WERI-Rb-1 (cell line): Measurements from ENCODE around the gene CCDC88B.

ENCODE experiments used
- DNase-seq: peaks from one replicate; pipeline ENCODE4 v3.0.0-alpha.2; 2020
- H3K27ac ChIP-seq: fragments of 250-450 bp; sonication (Bioruptor Pico); 2 replicates; pipeline ENCODE4 v1.5.1; 2020; ENCODE audit warnings: mild to moderate bottlenecking, moderate library complexity
- H3K27me3 ChIP-seq: fragments of 250-450 bp; sonication (Bioruptor Pico); 2 replicates; pipeline ENCODE4 v1.5.1; 2021; ENCODE audit warnings: mild to moderate bottlenecking, low read depth, moderate library complexity; ENCODE audit not compliant: insufficient read depth, severe bottlenecking
- H3K36me3 ChIP-seq: fragments of 250-450 bp; sonication (Bioruptor Pico); 2 replicates; pipeline ENCODE4 v1.5.1; 2020; ENCODE audit warnings: mild to moderate bottlenecking, moderate library complexity
- H3K4me3 ChIP-seq: 2 replicates; pipeline ENCODE4 v1.5.1; 2011; ENCODE audit warnings: low read depth, mild to moderate bottlenecking, control low read depth, low read length
- H3K9me3 ChIP-seq: fragments of 250-450 bp; sonication (Bioruptor Pico); 2 replicates; pipeline ENCODE4 v1.5.1; 2021; ENCODE audit warnings: mild to moderate bottlenecking, moderate library complexity; ENCODE audit not compliant: severe bottlenecking
- TF ChIP-seq, protein P1 (sequence below): IDR thresholded peaks from 2 replicates; pipeline ENCODE4 v1.5.1; 2011; ENCODE audit warnings: low read depth, mild to moderate bottlenecking, control low read depth, inconsistent platforms, low read length

The CCDC88B gene

GRCh38 chr11:64347193-64347867, 7.3 kb downstream of the CCDC88B start:
- no peaks in the 10 kb centered on the region for H3K27me3 ChIP-seq
- no peak for DNase-seq
- H3K9me3 ChIP-seq, result no peaks in the 10 kb centered on the region
- no peaks in the 10 kb centered on the region for H3K36me3 ChIP-seq
- no peak overlapping the region for H3K4me3 ChIP-seq
- TF ChIP-seq, protein P1, sequence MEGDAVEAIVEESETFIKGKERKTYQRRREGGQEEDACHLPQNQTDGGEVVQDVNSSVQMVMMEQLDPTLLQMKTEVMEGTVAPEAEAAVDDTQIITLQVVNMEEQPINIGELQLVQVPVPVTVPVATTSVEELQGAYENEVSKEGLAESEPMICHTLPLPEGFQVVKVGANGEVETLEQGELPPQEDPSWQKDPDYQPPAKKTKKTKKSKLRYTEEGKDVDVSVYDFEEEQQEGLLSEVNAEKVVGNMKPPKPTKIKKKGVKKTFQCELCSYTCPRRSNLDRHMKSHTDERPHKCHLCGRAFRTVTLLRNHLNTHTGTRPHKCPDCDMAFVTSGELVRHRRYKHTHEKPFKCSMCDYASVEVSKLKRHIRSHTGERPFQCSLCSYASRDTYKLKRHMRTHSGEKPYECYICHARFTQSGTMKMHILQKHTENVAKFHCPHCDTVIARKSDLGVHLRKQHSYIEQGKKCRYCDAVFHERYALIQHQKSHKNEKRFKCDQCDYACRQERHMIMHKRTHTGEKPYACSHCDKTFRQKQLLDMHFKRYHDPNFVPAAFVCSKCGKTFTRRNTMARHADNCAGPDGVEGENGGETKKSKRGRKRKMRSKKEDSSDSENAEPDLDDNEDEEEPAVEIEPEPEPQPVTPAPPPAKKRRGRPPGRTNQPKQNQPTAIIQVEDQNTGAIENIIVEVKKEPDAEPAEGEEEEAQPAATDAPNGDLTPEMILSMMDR, result no peak
- H3K27ac ChIP-seq, result no peak overlapping the region

DNA sequence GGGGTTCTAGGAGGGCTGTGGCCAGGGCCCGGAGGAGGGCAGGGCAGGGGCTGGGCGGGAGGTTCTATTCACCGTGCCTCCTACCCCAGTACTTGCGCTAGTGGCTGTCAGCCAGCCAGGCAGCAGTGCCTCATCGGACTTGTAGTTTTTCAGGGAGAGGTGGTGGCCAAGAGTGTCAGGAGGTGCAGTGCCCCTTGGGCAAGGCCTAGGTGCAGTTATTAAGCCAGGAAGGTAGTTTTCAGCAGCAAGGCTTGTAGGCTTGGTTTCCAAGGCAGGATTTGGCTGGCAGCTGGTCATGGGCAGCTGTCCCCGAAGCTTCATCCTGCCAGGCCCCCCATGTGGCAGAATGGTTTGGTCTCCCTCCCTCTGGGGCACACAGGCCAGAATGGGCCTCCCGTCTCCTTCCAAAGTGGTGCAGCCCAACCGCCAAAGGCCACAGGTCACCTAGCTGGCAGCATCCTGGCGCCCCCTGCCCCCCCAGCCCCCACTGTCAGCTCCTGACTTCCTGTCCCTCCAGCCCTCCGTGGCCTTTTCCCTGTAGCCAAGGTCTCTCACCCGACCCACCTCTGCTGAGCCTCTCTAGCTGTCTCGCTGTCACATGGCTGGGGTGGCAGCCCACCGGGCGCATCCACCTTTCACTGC, 8.5 kb downstream of the CCDC88B start:
- H3K36me3 ChIP-seq, result no peaks in the 10 kb centered on the region
- no peak overlapping the region for H3K4me3 ChIP-seq
- H3K9me3 ChIP-seq, result no peaks in the 10 kb centered on the region
- TF ChIP-seq, protein P1, result no peak
- DNase-seq, result peak; percentile 11
- H3K27ac ChIP-seq, result no peak overlapping the region
- H3K27me3 ChIP-seq, result no peaks in the 10 kb centered on the region

- Histone ChIP-seq H3K27ac (no peak overlapping the region), H3K4me3 (no peak overlapping the region), H3K9me3 (no peaks in the 10 kb centered on the region), H3K27me3 (no peaks in the 10 kb centered on the region), H3K36me3 (no peaks in the 10 kb centered on the region)
- TF ChIP-seq, protein P1, result no peak
- DNase-seq, result no peak
These were observed 9.0 kb downstream of the CCDC88B start for GRCh38 chr11:64349025-64349387.

- H3K36me3 ChIP-seq, result no peaks in the 10 kb centered on the region
- DNase-seq, result no peak
- H3K27ac ChIP-seq, result no peak overlapping the region
- H3K4me3 ChIP-seq, result no peak overlapping the region
- H3K27me3 ChIP-seq, result no peaks in the 10 kb centered on the region
- no peaks in the 10 kb centered on the region for H3K9me3 ChIP-seq
- TF ChIP-seq, protein P1, result no peak
These were observed 9.4 kb downstream of the CCDC88B start for GRCh38 chr11:64349404-64349803.

GRCh38 chr11:64351136-64351631, 11.2 kb downstream of the CCDC88B start:
- no peaks in the 10 kb centered on the region for H3K9me3 ChIP-seq
- no peak overlapping the region for H3K4me3 ChIP-seq
- DNase-seq, result peak; percentile 5
- no peaks in the 10 kb centered on the region for H3K36me3 ChIP-seq
- no peak overlapping the region for H3K27ac ChIP-seq
- no peaks in the 10 kb centered on the region for H3K27me3 ChIP-seq
- TF ChIP-seq, protein P1, result no peak
